GM23248 (cell line): ENCODE results near the gene MDK. TPM values are rescaled to one million over a fixed set of nuclear protein-coding genes. Genes with fewer than 3 reads are reported as not detected.

Source experiments
- DNase-seq: peaks from one replicate; pipeline ENCODE4 v3.0.0-alpha.2; 2015
- H2AFZ ChIP-seq: fragments of 200-600 bp; sonication (generic); 2 replicates; pipeline ENCODE4 v1.6.1; 2016; ENCODE audit warnings: antibody characterized with exemption
- H3F3A ChIP-seq: fragments of 200-600 bp; sonication (generic); 2 replicates; pipeline ENCODE4 v1.6.1; 2016; ENCODE audit warnings: mild to moderate bottlenecking, antibody characterized with exemption, mixed run types; ENCODE audit not compliant: insufficient read depth
- H3K27ac ChIP-seq: fragments of 200-600 bp; sonication (generic); 2 replicates; pipeline ENCODE4 v1.5.1; 2016; ENCODE audit warnings: mild to moderate bottlenecking
- H3K27me3 ChIP-seq: fragments of 200-600 bp; sonication (generic); replicated peaks from 2 replicates; pipeline ENCODE4 v1.6.1; 2016; ENCODE audit warnings: mild to moderate bottlenecking; ENCODE audit not compliant: insufficient read depth
- H3K36me3 ChIP-seq: fragments of 200-600 bp; sonication (generic); 2 replicates; pipeline ENCODE4 v1.6.1; 2016; ENCODE audit warnings: low read depth, mild to moderate bottlenecking
- H3K4me1 ChIP-seq: fragments of 200-600 bp; sonication (generic); 2 replicates; pipeline ENCODE4 v1.6.1; 2016; ENCODE audit warnings: mild to moderate bottlenecking; ENCODE audit not compliant: insufficient read depth
- H3K4me2 ChIP-seq: fragments of 200-600 bp; sonication (generic); one replicate; pipeline ENCODE4 v1.6.1; 2016; ENCODE audit warnings: mild to moderate bottlenecking; ENCODE audit not compliant: unreplicated experiment
- H3K4me3 ChIP-seq: fragments of 200-600 bp; sonication (generic); 2 replicates; pipeline ENCODE4 v1.5.1; 2016; ENCODE audit warnings: mild to moderate bottlenecking
- H3K79me2 ChIP-seq: fragments of 200-600 bp; sonication (generic); 2 replicates; pipeline ENCODE4 v1.6.1; 2016; ENCODE audit warnings: mild to moderate bottlenecking; ENCODE audit not compliant: insufficient read depth
- H3K9ac ChIP-seq: fragments of 200-600 bp; sonication (generic); 2 replicates; pipeline ENCODE4 v1.6.1; 2016; ENCODE audit warnings: mild to moderate bottlenecking
- H3K9me2 ChIP-seq: fragments of 200-600 bp; sonication (generic); 2 replicates; pipeline ENCODE4 v1.6.1; 2016; ENCODE audit warnings: mixed run types, mild to moderate bottlenecking, moderate library complexity; ENCODE audit not compliant: insufficient read depth
- H3K9me3 ChIP-seq: fragments of 200-600 bp; sonication (generic); one replicate; pipeline ENCODE4 v1.6.1; 2017; ENCODE audit warnings: low read depth
- H4K20me1 ChIP-seq: fragments of 200-600 bp; sonication (generic); 2 replicates; pipeline ENCODE4 v1.6.0; 2016; ENCODE audit not compliant: insufficient read depth
- EZH2 ChIP-seq: fragments of 200-600 bp; sonication (generic); IDR thresholded peaks from 2 replicates; pipeline ENCODE4 v1.6.1; 2018; ENCODE audit warnings: antibody characterized with exemption, mild to moderate bottlenecking; ENCODE audit not compliant: insufficient read depth, poor library complexity, severe bottlenecking
- EZH2phosphoT487 ChIP-seq: fragments of 200-600 bp; sonication (generic); IDR thresholded peaks from 2 replicates; pipeline ENCODE4 v1.6.1; 2018; ENCODE audit warnings: antibody characterized with exemption, moderate library complexity, mild to moderate bottlenecking, low read depth; ENCODE audit not compliant: insufficient read depth
- WGBS, 2 experiments: methylation state at CpG; one replicate each; pipeline ENCODE4 v1.1.6; 2015 to 2017; ENCODE audit warnings: low lambda C conversion rate in 2 of 2, low coverage in 1 of 2; ENCODE audit errors: missing lambda C conversion rate in 2 of 2; 5-methylcytosine and 5-hydroxymethylcytosine counted together
- in situ Hi-C: fragments of 300-500 bp; cut with MboI; formaldehyde crosslinking; loops from 2 replicates; pipeline ENCODE4 v1.15.0; 2020
- polyA plus RNA-seq: library from polyadenylated mRNA; unstranded; fragments of >200 nt; fragmentation: Nextera tagmentation; extraction: Ambion mirVana; gene quantifications from 2 replicates; pipeline ENCODE4 v1.2.1, GENCODE V29; 2016
- total RNA-seq: library from RNA; depleted of rRNA; stranded (reverse); fragments of >200 nt; shearing (Covaris generic); gene quantifications from 2 replicates; pipeline ENCODE4 v1.2.3, GENCODE V29; 2014

MDK gene
- total and polyA plus RNA-seq, 2 experiments from 2014 or later, result 10.7 to 31.5 TPM

DNA sequence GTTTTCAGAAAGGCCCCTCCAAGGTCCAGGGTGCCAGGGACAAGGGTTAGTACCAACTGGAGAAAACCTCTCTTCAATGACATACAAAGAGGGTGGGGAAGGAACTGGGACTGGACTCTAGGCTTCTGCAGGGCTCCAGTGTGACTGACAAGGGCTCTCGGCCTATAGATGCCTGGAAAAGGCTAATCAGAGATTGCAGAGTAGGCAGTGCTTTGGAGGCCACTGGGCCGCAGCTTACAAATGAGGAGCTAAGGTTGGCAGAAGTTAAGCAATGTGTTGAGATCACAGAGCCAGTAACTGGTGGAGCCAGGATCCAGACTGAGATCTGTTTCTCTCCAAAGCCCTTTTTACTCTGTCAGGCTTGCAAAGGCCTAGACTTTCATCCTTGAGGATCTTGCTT lies 41.7 kb upstream of the MDK start:
- no peak for TF ChIP-seq EZH2phosphoT487
- TF ChIP-seq EZH2, result no peak
- no peak for DNase-seq
- no peaks in the 10 kb centered on the region for H3K36me3 ChIP-seq
- H3K27ac ChIP-seq, result no peak overlapping the region
- H3K27me3 ChIP-seq, result no peaks in the 10 kb centered on the region
- no peak overlapping the region for H2AFZ ChIP-seq
- H3F3A ChIP-seq, result no peaks in the 10 kb centered on the region
- H3K4me2 ChIP-seq, result no peak overlapping the region
- no peak overlapping the region for H3K9ac ChIP-seq
- H3K4me3 ChIP-seq, result no peak overlapping the region
- no peaks in the 10 kb centered on the region for H3K9me2 ChIP-seq
- no peaks in the 10 kb centered on the region for H3K79me2 ChIP-seq
- H4K20me1 ChIP-seq, result no peaks in the 10 kb centered on the region
- H3K4me1 ChIP-seq, result 0 out of 2 replicates have a peak, but pooled peaks cover 4% of the 10 kb centered on the region
- in situ Hi-C loops, result no loop called here
- no peaks in the 10 kb centered on the region for H3K9me3 ChIP-seq
- WGBS, 2 experiments, result 66 to 72% methylated on average over 2 of the region's 2 CpGs

GRCh38 chr11:46341454-46341853 lies 40.0 kb upstream of the MDK start:
- Histone ChIP-seq H3K27ac (no peak overlapping the region), H3K4me1 (0 out of 2 replicates have a peak, but pooled peaks cover 1% of the 10 kb centered on the region), H2AFZ (no peak overlapping the region), H3K9me3 (no peaks in the 10 kb centered on the region), H3K4me2 (no peak overlapping the region), H3K27me3 (no peaks in the 10 kb centered on the region), H3K9me2 (no peaks in the 10 kb centered on the region), H3F3A (no peaks in the 10 kb centered on the region), H3K9ac (no peak overlapping the region), H3K79me2 (no peaks in the 10 kb centered on the region), H3K4me3 (no peak overlapping the region), H3K36me3 (no peaks in the 10 kb centered on the region), H4K20me1 (no peaks in the 10 kb centered on the region)
- 85 to 86% methylated on average over 3 of the region's 3 CpGs for WGBS, 2 experiments
- no peak for DNase-seq
- in situ Hi-C loops, result no loop called here
- no peak for TF ChIP-seq EZH2
- no peak for TF ChIP-seq EZH2phosphoT487

- Histone ChIP-seq H3F3A (no peaks in the 10 kb centered on the region), H3K4me1 (no peaks in the 10 kb centered on the region), H3K9me2 (no peaks in the 10 kb centered on the region), H3K9me3 (no peaks in the 10 kb centered on the region), H2AFZ (no peak overlapping the region), H3K9ac (no peak overlapping the region), H3K79me2 (no peaks in the 10 kb centered on the region), H3K4me2 (no peak overlapping the region), H4K20me1 (no peaks in the 10 kb centered on the region), H3K36me3 (no peaks in the 10 kb centered on the region), H3K27ac (no peak overlapping the region), H3K4me3 (no peak overlapping the region), H3K27me3 (no peaks in the 10 kb centered on the region)
- TF ChIP-seq EZH2 (no peak), EZH2phosphoT487 (no peak)
- no peak for DNase-seq
- WGBS, 2 experiments, result 67% methylated on average over 5 of the region's 5 CpGs
- in situ Hi-C loops, result no loop called here
Measured at GRCh38 chr11:46342239-46342638, 39.2 kb upstream of the MDK start.

DNA sequence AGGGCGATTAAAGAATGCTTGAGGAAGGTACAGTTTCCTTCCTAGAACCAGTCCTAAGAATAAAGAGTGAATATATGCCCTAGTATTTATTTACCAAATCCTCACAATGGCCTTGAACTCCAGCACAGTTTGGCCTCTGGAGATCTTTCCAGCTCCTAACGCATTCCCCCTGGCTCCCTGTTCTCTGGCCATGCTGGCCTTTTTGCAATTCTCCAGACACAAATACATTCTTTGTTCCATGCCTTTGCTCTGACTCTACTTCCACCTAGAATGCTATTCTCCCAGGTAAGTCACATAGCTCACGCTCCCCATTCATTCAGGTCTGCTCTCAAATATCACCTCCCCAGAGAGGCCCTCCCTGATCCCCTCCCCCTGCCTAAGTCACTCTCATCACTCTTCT lies 37.9 kb upstream of the MDK start:
- Histone ChIP-seq H2AFZ (no peak overlapping the region), H3K4me1 (peaks cover 6% of the 10 kb centered on the region; the same call in 1 of the 2 replicates), H3K9me3 (no peaks in the 10 kb centered on the region), H3K79me2 (peaks cover 10% of the 10 kb centered on the region), H3K27ac (no peak overlapping the region), H3K4me2 (no peak overlapping the region), H3K36me3 (no peaks in the 10 kb centered on the region), H3K27me3 (no peaks in the 10 kb centered on the region), H3K4me3 (no peak overlapping the region), H4K20me1 (no peaks in the 10 kb centered on the region), H3F3A (no peaks in the 10 kb centered on the region), H3K9me2 (no peaks in the 10 kb centered on the region), H3K9ac (no peak overlapping the region)
- DNase-seq, result no peak
- in situ Hi-C loops, result no loop called here
- TF ChIP-seq EZH2, result no peak
- no peak for TF ChIP-seq EZH2phosphoT487
- 72 to 73% methylated on average over 3 of the region's 3 CpGs for WGBS, 2 experiments

DNA sequence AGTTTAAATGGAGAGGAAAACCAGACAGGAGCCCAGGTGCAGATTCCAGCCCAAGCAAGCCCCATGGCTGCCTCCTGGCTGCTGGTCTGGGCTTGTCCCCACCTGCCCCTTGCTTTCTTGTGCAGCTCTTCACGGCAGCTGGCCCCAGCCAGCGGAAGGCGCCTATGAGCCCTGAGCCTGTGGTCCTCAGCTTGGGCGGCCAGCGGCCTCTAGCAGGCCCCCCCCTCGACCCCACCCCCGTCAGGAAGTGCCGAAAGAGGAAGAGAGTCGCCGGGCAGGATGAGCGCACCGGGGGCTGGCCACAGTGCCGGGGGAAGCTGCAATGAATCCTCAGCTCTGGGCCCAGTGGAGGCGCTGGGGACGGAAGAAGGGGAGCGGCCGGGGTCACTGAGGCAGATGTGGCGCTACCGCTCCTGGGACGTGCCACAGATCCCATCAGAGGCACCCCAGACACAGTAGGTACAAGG lies 36.3 kb upstream of the MDK start:
- in situ Hi-C loops, result no loop called here
- Histone ChIP-seq H3K9ac (no peak overlapping the region), H3K27me3 (no peaks in the 10 kb centered on the region), H3K4me1 (peaks cover 9% of the 10 kb centered on the region; the same call in 1 of the 2 replicates), H2AFZ (no peak overlapping the region), H3K4me2 (no peak overlapping the region), H3K9me2 (no peaks in the 10 kb centered on the region), H4K20me1 (no peaks in the 10 kb centered on the region), H3F3A (no peaks in the 10 kb centered on the region), H3K79me2 (peaks cover 25% of the 10 kb centered on the region), H3K27ac (no peak overlapping the region), H3K4me3 (no peak overlapping the region), H3K9me3 (no peaks in the 10 kb centered on the region), H3K36me3 (no peaks in the 10 kb centered on the region)
- TF ChIP-seq EZH2phosphoT487 (no peak), EZH2 (no peak)
- DNase-seq, result no peak
- 84 to 86% methylated on average over 19 to 20 of the region's 20 CpGs for WGBS, 2 experiments
